ENCODE measurements around the gene ELN. TPM values are rescaled to one million over a fixed set of nuclear protein-coding genes. Genes with fewer than 3 reads are reported as not detected.
A peak's percentile ranks its signal among the peaks of the same experiment; 100 is the strongest.

The ELN gene
- total and polyA plus RNA-seq, 7 donors = 2.5 to 174 (median 33.2) TPM

DNA sequence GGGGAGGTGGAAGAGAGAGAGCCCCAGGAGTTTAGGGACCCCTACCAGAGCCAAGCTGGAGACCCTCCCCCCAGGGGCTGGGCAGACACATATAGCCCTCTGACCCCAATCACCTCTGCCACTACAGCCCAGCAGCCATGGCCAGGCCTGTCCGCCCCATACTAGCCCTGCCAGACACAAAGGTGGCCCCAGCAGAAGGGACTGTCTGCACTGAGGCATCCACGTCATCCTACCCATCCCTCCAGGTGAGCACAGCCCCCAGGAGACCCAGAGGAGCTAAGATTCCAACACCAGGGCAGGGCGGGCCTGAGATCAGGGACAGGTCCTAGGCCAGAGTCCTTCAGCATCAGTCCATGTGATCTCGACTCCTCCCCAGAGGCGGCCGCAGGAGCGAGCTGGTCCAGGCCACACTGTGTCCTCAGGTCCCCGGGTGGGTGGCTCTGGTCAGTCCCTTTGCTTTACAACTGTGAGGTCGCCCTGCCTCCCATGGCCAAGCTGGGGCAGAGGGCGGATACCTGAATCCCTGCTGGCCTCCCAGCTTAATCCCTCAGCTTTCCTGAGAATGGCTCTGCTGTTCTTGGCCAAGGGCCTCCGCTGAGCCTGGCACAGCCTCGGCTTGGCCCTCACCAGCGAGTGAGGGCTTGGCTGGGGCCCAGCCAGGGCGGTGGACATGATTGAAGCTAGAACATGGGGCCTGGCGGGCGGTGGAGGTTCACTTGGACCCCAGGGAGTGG, 14.3 kb upstream of the ELN start:
- Histone ChIP-seq H3K4me3 (no peak overlapping the region), H3K27ac (peak overlapping the region in 2 of 4 donors; percentile 22 to 54), H3K36me3 (no peaks in the 10 kb centered on the region), H3K4me1 (peaks cover 0 to 22% (median 17%) of the 10 kb centered on the region in 4 donors), H3K9me3 (no peaks in the 10 kb centered on the region), H3K27me3 (no peaks in the 10 kb centered on the region)
- intact Hi-C loops (cut with DNase I) = no loop called here
- WGBS, 2 donors = 65 to 89% methylated on average over 16 of the region's 16 CpGs
- no peak for DNase-seq
- TF ChIP-seq EP300 (IDR thresholded peaks at IDR 0.05) = no peak
- no peak for TF ChIP-seq POLR2AphosphoS5 (IDR thresholded peaks at IDR 0.05)
- no peak for TF ChIP-seq POLR2A (IDR thresholded peaks at IDR 0.05)
- TF ChIP-seq, protein P1, sequence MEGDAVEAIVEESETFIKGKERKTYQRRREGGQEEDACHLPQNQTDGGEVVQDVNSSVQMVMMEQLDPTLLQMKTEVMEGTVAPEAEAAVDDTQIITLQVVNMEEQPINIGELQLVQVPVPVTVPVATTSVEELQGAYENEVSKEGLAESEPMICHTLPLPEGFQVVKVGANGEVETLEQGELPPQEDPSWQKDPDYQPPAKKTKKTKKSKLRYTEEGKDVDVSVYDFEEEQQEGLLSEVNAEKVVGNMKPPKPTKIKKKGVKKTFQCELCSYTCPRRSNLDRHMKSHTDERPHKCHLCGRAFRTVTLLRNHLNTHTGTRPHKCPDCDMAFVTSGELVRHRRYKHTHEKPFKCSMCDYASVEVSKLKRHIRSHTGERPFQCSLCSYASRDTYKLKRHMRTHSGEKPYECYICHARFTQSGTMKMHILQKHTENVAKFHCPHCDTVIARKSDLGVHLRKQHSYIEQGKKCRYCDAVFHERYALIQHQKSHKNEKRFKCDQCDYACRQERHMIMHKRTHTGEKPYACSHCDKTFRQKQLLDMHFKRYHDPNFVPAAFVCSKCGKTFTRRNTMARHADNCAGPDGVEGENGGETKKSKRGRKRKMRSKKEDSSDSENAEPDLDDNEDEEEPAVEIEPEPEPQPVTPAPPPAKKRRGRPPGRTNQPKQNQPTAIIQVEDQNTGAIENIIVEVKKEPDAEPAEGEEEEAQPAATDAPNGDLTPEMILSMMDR (IDR thresholded peaks at IDR 0.05) = no peak

GRCh38 chr7:74014931-74015330, 13.0 kb upstream of the ELN start:
- 69 to 82% methylated on average over 6 of the region's 6 CpGs for WGBS, 2 donors
- no peak for DNase-seq
- Histone ChIP-seq H3K9me3 (no peaks in the 10 kb centered on the region), H3K4me1 (peaks cover 0 to 22% (median 17%) of the 10 kb centered on the region in 4 donors), H3K27me3 (no peaks in the 10 kb centered on the region), H3K36me3 (no peaks in the 10 kb centered on the region), H3K27ac (no peak overlapping the region), H3K4me3 (no peak overlapping the region)
- intact Hi-C loops (cut with DNase I) = no loop called here
- TF ChIP-seq, protein P1 (IDR thresholded peaks at IDR 0.05) = no peak
- no peak for TF ChIP-seq POLR2A (IDR thresholded peaks at IDR 0.05)

- Histone ChIP-seq H3K4me1 (peaks cover 0 to 22% (median 17%) of the 10 kb centered on the region in 4 donors), H3K27me3 (no peaks in the 10 kb centered on the region), H3K9me3 (no peaks in the 10 kb centered on the region), H3K4me3 (no peak overlapping the region), H3K27ac (no peak overlapping the region), H3K36me3 (no peaks in the 10 kb centered on the region)
- TF ChIP-seq POLR2A (IDR thresholded peaks at IDR 0.05) = no peak
- TF ChIP-seq, protein P1 (IDR thresholded peaks at IDR 0.05) = no peak
- no peak for TF ChIP-seq POLR2AphosphoS5 (IDR thresholded peaks at IDR 0.05)
- TF ChIP-seq EP300 (IDR thresholded peaks at IDR 0.05) = no peak
- intact Hi-C loops (cut with DNase I) = no loop called here
- WGBS, 2 donors = 95 to 97% methylated on average over 4 of the region's 4 CpGs
- DNase-seq = no peak
Measured at GRCh38 chr7:74015670-74016069, 12.3 kb upstream of the ELN start.

- TF ChIP-seq, protein P1 (IDR thresholded peaks at IDR 0.05) = no peak
- TF ChIP-seq EP300 (IDR thresholded peaks at IDR 0.05) (no peak), POLR2AphosphoS5 (IDR thresholded peaks at IDR 0.05) (no peak), POLR2A (IDR thresholded peaks at IDR 0.05) (no peak)
- H3K27me3 ChIP-seq = no peaks in the 10 kb centered on the region
- H3K4me1 ChIP-seq = peaks cover 0 to 22% (median 17%) of the 10 kb centered on the region in 4 donors
- H3K4me3 ChIP-seq = no peak overlapping the region
- 51 to 79% methylated on average over 6 of the region's 6 CpGs for WGBS, 2 donors
- DNase-seq = no peak
- no peaks in the 10 kb centered on the region for H3K9me3 ChIP-seq
- no peak overlapping the region for H3K27ac ChIP-seq
- intact Hi-C loops (cut with DNase I) = no loop called here
- H3K36me3 ChIP-seq = no peaks in the 10 kb centered on the region
Measured at GRCh38 chr7:74017125-74017524, 10.8 kb upstream of the ELN start.
